Measurements from ENCODE around the gene KNDC1. TPM values are rescaled to one million over a fixed set of nuclear protein-coding genes. Genes with fewer than 3 reads are reported as not detected.

KNDC1 gene
- total RNA-seq, 1 experiment from 2014 or later: not detected

- DNase-seq (ENCODE audit: low read depth): no peak
Observed at GRCh38 chr10:133237588-133238465, 77.8 kb downstream of the KNDC1 start, which contains the start of gene VENTX. Gene VENTX, plus strand, starts transcription at chr10:133237855. Its CDS starts 60 bp downstream, at chr10:133237915.

GRCh38 chr10:133238466-133238804 is 78.4 kb downstream of the KNDC1 start:
- DNase-seq (ENCODE audit: low read depth): no peak

- DNase-seq (ENCODE audit: low read depth): no peak
Observed at GRCh38 chr10:133239990-133240389, 80.0 kb downstream of the KNDC1 start.

GRCh38 chr10:133241501-133242205 is 81.6 kb downstream of the KNDC1 start:
- no peak for DNase-seq (ENCODE audit: low read depth)

- peak; percentile 20 for DNase-seq (ENCODE audit: low read depth)
Observed at GRCh38 chr10:133242611-133243356, 82.8 kb downstream of the KNDC1 start.

- DNase-seq (ENCODE audit: low read depth): no peak
Observed at GRCh38 chr10:133243593-133243992, 83.6 kb downstream of the KNDC1 start.

GRCh38 chr10:133245439-133246235 is 85.6 kb downstream of the KNDC1 start:
- DNase-seq (ENCODE audit: low read depth): peak; percentile 42

GRCh38 chr10:133246236-133246626 is 86.2 kb downstream of the KNDC1 start:
- no peak for DNase-seq (ENCODE audit: low read depth)

- no peak for DNase-seq (ENCODE audit: low read depth)
Observed at GRCh38 chr10:133247681-133248333, 87.8 kb downstream of the KNDC1 start.

GRCh38 chr10:133248334-133248715 is 88.3 kb downstream of the KNDC1 start:
- DNase-seq (ENCODE audit: low read depth): no peak

- no peak for DNase-seq (ENCODE audit: low read depth)
Observed at GRCh38 chr10:133249094-133249780, 89.2 kb downstream of the KNDC1 start.

GRCh38 chr10:133249975-133250754 is 90.1 kb downstream of the KNDC1 start:
- DNase-seq (ENCODE audit: low read depth): no peak

- DNase-seq (ENCODE audit: low read depth): no peak
Observed at GRCh38 chr10:133251388-133252222, 91.6 kb downstream of the KNDC1 start.

GRCh38 chr10:133252223-133252552 is 92.2 kb downstream of the KNDC1 start:
- no peak for DNase-seq (ENCODE audit: low read depth)

- DNase-seq (ENCODE audit: low read depth): no peak
Observed at GRCh38 chr10:133253361-133253955, 93.4 kb downstream of the KNDC1 start.

GRCh38 chr10:133254421-133255120 is 94.6 kb downstream of the KNDC1 start:
- DNase-seq (ENCODE audit: low read depth): no peak

- no peak for DNase-seq (ENCODE audit: low read depth)
Observed at GRCh38 chr10:133255323-133255722, 95.3 kb downstream of the KNDC1 start.

Measured in Daoy (cell line).